GM19324 (cell line): ENCODE measurements around the gene SLC2A8.

ENCODE experiments used
- ATAC-seq: cut with Tn5 transposase; IDR thresholded peaks from one replicate; pipeline ENCODE4 v1.9.1; 2021; ENCODE audit warnings: mild to moderate bottlenecking, moderate library complexity; ENCODE audit not compliant: unreplicated experiment, low FRiP score

Gene SLC2A8, protein sequence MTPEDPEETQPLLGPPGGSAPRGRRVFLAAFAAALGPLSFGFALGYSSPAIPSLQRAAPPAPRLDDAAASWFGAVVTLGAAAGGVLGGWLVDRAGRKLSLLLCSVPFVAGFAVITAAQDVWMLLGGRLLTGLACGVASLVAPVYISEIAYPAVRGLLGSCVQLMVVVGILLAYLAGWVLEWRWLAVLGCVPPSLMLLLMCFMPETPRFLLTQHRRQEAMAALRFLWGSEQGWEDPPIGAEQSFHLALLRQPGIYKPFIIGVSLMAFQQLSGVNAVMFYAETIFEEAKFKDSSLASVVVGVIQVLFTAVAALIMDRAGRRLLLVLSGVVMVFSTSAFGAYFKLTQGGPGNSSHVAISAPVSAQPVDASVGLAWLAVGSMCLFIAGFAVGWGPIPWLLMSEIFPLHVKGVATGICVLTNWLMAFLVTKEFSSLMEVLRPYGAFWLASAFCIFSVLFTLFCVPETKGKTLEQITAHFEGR

DNA sequence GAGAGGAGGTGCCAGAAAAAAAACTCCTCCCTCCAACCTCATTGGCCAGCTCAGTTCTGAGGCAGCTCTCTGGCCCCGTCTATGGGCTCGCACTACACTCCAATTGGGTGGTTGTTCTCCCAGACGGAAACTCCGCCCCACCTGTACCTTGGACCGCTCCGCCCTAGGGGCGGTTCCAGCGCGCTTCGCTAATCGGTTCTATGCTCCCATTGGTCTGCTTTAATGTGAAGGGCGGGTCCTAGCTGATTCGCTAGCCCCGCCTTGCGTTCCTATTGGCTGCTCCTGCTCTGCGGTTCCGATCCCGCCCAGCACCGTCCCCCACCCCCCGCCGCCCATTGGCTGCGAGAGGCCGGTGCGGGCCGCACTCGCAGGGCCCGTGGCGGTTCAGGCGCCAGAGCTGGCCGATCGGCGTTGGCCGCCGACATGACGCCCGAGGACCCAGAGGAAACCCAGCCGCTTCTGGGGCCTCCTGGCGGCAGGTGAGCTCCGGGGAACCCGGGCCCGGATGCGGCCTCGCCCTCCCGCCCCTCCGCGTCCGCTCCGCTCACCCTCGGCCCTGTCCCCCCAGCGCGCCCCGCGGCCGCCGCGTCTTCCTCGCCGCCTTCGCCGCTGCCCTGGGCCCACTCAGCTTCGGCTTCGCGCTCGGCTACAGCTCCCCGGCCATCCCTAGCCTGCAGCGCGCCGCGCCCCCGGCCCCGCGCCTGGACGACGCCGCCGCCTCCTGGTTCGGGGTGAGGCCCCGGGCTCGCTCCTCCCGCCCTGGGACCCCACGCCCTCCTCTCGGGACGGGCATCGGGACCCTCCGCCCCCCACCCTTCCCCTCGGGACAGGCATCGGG lies at the start of gene SLC2A8:
Gene SLC2A8 (plus strand): TSS at position 362 of the 838 bp plus-strand sequence. CDS start 62 bp downstream, at position 424.
- peak; percentile 95 for ATAC-seq

- ATAC-seq = no peak
Observed at GRCh38 chr9:127347831-127348776, 48.9 kb upstream of the SLC2A8 start.

GRCh38 chr9:127349483-127350113 lies 47.4 kb upstream of the SLC2A8 start:
- no peak for ATAC-seq

DNA sequence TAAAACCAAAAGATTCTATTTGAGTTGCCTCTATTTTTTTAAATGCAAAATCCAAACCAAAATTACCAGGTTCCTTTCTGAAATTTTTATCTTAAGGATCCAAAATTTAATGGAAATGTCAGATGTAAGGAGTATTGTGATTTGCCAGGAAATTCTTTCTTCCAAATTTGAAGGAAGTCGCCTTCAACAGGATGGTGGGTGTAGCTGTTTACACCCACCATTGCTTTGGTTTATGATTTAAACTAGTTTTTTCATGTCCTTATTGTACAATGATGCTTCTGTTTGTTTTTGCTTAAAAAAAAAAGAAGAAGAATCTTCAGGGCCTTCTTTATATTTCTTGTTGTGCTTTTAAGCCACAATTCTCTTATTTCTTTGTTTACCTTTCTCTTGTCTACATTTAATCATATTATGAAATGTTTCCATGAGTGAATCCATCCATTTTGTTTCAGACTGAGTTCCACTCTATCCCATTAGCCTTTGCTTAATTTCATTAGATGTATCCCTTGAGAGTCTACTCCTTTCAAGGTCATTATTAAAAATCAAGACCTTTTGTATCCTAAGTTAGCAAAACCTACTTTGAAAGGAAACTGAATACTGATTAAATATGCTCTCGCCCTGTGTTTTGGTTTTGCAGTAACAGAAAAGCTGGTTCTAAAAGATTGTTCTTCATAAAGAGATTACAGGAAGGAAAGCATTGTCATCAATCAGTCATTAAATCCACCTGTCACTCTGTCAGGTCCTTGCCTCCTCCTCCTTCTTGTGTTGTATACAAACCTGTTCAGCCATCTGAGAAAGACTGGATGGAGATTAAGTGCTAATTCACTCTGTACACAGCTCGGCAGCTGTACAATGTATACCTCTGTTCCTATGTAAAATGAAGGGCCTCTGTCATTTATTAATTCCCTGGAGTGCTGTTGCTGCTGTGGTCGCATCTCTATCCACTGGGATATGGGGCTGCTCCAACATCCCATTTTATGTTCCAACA lies 45.5 kb upstream of the SLC2A8 start:
- no peak for ATAC-seq

GRCh38 chr9:127353882-127354281 lies 43.1 kb upstream of the SLC2A8 start:
- ATAC-seq = no peak

DNA sequence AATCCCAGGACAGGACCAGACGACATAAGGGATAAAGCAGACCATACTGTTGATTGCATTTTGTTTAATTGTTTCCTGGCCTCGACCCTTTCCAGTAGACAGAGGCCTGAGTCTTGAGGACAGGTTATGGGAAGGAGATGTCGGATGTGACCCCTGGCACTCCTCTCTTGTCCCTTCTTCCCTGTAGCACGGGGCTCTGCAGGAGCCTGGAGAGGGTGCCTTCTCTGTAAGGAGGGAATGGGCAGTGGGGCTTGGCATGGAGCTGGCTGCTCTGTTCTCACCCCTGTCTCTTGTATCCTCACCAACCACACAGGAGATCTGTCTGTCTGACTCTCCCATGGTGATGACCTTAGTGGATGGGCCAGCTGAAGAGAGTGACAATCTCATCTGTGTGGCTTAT lies 40.1 kb upstream of the SLC2A8 start:
- ATAC-seq = no peak

DNA sequence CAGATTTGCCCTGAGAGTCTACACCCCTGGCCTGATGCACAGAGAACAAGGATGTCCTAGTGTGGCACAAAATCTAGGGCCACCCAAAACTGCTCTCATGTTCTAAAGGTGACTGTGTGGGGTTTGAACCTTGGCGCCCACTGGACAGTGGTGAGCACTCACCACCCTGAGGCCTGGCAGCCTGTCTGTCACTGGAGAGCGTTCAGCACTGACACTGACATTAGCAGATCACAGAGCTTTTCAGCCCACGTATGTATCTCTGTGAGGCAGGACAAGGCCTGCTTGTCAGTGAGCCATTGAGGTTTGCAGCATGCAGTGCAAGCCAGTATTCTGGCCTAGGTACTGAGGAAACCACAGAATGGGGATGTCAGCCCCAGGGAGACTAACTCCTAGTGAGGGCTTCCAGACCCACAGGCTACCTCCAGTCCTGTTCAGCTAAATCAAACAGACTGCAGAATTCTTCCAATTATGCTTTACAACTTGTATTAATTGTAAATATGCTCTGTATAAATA lies 38.9 kb upstream of the SLC2A8 start:
- ATAC-seq = no peak

- no peak for ATAC-seq
Observed at GRCh38 chr9:127358770-127359169, 38.2 kb upstream of the SLC2A8 start.

GRCh38 chr9:127360250-127360649 lies 36.7 kb upstream of the SLC2A8 start:
- ATAC-seq = no peak

- no peak for ATAC-seq
Observed at GRCh38 chr9:127360829-127361228, 36.1 kb upstream of the SLC2A8 start.

DNA sequence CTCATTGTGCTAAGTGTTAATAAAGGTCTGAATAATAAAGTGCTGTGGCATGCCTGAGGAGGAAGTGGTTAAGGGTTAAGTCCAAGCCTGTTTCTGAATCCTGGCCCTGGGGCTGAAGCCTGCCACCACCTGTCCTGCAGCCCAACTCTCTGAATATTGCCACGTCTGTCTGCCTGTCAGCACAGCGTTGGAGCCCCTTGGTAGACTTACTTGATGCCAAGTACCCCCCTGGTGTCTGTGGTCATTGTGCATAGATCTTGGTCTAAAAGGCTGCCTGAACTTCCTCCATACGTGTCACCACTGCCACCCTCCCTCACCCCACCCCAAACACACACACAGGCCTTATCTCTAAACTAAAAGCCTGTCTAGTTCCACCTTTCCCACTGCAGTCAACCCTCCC lies 35.4 kb upstream of the SLC2A8 start:
- ATAC-seq = no peak

- ATAC-seq = no peak
Observed at GRCh38 chr9:127362829-127363228, 34.1 kb upstream of the SLC2A8 start.

- ATAC-seq = no peak
Observed at GRCh38 chr9:127365461-127365860, 31.5 kb upstream of the SLC2A8 start.

GRCh38 chr9:127366594-127366993 lies 30.4 kb upstream of the SLC2A8 start:
- no peak for ATAC-seq

- ATAC-seq = no peak
Observed at GRCh38 chr9:127368852-127369402, 28.0 kb upstream of the SLC2A8 start.

GRCh38 chr9:127369428-127369827 lies 27.5 kb upstream of the SLC2A8 start:
- ATAC-seq = no peak

GRCh38 chr9:127370147-127370579 lies 26.8 kb upstream of the SLC2A8 start:
- ATAC-seq = no peak
